Activated CD4-positive, alpha-beta T cell treated with anti-CD3 and anti-CD28 coated beads, Interleukin-2, amount 10 ng/mL, durations not matched to agents 7 days and 5 days (primary cell): Measurements from ENCODE around the gene DNHD1. TPM values are rescaled to one million over a fixed set of nuclear protein-coding genes. Genes with fewer than 3 reads are reported as not detected.

Source experiments
- CTCF ChIA-PET: fragments of 350-600 bp; sonication (Branson Sonifier 250); formaldehyde crosslinking; loops from one replicate; lab custom pipeline; 2021; ENCODE audit warnings: antibody characterized with exemption; lab: Charles Lee
- POLR2A ChIA-PET: fragments of 350-600 bp; sonication (Branson Sonifier 250); formaldehyde crosslinking; loops from one replicate; lab custom pipeline; 2021; ENCODE audit warnings: antibody characterized with exemption; lab: Charles Lee
- DNase-seq: peaks from one replicate; pipeline ENCODE4 v3.0.0-alpha.2; 2020
- H3K27ac Mint-ChIP-seq: one replicate; pipeline ENCODE4 v1.8.0; 2021; ENCODE audit warnings: mild to moderate bottlenecking, moderate library complexity, mixed read lengths
- H3K27me3 Mint-ChIP-seq: one replicate; pipeline ENCODE4 v1.8.0; 2021; ENCODE audit warnings: mixed read lengths
- H3K36me3 Mint-ChIP-seq: one replicate; pipeline ENCODE4 v1.8.0; 2021; ENCODE audit warnings: low read depth, mixed read lengths
- H3K4me1 Mint-ChIP-seq: one replicate; pipeline ENCODE4 v1.8.0; 2021; ENCODE audit warnings: mixed read lengths
- H3K4me3 Mint-ChIP-seq: one replicate; pipeline ENCODE4 v1.8.0; 2021; ENCODE audit warnings: mild to moderate bottlenecking, moderate library complexity, mixed read lengths
- H3K9me3 Mint-ChIP-seq: one replicate; pipeline ENCODE4 v1.8.0; 2021; ENCODE audit warnings: mixed read lengths
- total RNA-seq, 2 experiments: library from RNA; stranded (reverse); gene quantifications; one replicate each; pipeline ENCODE4 v1.2.3, GENCODE V29; 2021

Gene DNHD1
- total RNA-seq, 2 experiments from 2014 or later = 15.8 to 18.0 TPM

DNA sequence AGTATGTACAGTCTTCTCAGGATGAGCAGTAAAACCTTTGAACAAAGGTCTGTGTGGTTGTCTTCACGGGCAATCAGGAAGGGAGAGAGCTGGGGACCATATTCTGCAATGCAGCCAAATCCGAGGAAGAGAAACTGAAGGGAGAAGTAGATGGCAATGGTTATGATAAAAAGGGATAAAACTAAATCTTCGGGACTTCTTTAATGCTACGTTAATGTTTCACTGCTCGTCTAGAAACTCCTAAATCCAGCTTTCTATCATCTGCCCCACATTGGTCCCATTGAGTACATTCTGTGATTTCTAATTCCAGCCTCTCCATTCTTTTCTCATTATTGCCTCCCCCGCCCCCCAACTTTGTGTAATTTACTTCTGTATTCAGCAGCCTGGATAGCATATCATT is 14.1 kb upstream of the DNHD1 start:
- H3K9me3 Mint-ChIP-seq = no peaks in the 10 kb centered on the region
- ChIA-PET POLR2A (no interaction called here), CTCF (interaction anchor here (1.0 to 2.3 kb wide), 3 partner anchors 15 to 200 kb away, joined by 5 to 14 read pairs (median 12); partner anchors contain the start of genes DNHD1 and MRPL17)
- H3K27me3 Mint-ChIP-seq = no peaks in the 10 kb centered on the region
- peak overlapping the region; percentile 93 for H3K27ac Mint-ChIP-seq
- H3K36me3 Mint-ChIP-seq = peaks cover 19% of the 10 kb centered on the region
- H3K4me1 Mint-ChIP-seq = peaks cover 37% of the 10 kb centered on the region
- DNase-seq = no peak
- H3K4me3 Mint-ChIP-seq = peak overlapping the region; percentile 82

DNA sequence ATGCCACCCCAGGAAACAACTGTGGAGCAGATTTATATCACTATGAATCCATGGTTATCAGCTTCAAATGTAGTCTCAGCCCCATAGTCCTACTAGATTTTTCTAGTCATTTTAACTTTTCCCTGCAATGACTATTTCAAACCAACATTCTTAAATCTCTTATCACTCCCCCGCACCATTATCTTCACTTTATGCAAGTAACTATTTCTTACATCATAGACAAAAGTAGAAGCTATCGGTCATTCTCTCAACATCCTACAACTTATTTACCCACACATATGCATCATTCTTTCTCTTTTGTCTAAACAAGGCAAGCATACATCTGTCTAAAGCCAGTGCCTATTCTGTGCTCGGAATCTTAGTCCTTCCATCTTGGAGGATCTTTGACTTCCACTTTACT is 11.4 kb upstream of the DNHD1 start:
- no peak overlapping the region for H3K4me3 Mint-ChIP-seq
- POLR2A ChIA-PET = no interaction called here
- no peak for DNase-seq
- peaks cover 21% of the 10 kb centered on the region for H3K4me1 Mint-ChIP-seq
- CTCF ChIA-PET = interaction anchor here (0.8 to 1.6 kb wide), 3 partner anchors 9 to 108 kb away, joined by 3 to 5 read pairs (median 4); no protein-coding TSS in a partner anchor
- peaks cover 21% of the 10 kb centered on the region for H3K36me3 Mint-ChIP-seq
- no peaks in the 10 kb centered on the region for H3K27me3 Mint-ChIP-seq
- no peak overlapping the region for H3K27ac Mint-ChIP-seq
- no peaks in the 10 kb centered on the region for H3K9me3 Mint-ChIP-seq

DNA sequence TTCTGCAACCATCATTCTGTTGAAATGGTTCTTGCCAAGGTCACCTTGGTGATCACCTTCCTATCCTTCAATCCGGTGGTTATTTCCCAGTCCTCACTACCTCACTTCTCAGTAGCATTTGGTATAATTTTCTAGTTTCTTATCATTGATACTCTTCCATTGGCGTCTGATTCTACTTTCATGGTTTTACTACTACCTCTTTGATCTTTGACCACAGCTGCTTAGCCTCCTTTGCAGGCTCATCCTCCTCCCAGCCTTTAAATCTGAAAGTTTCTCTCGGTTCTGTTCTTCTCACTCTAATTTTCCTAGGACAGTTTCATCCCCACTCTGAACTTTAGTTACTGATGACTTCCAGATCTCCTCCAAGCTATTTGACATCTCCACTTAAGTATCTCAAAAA is 10.8 kb upstream of the DNHD1 start:
- H3K36me3 Mint-ChIP-seq = peaks cover 21% of the 10 kb centered on the region
- ChIA-PET CTCF (interaction anchor here (1.3 to 2.7 kb wide), 3 partner anchors 12 to 108 kb away, joined by 3 to 10 read pairs (median 5); no protein-coding TSS in a partner anchor), POLR2A (no interaction called here)
- H3K4me3 Mint-ChIP-seq = no peak overlapping the region
- DNase-seq = no peak
- no peaks in the 10 kb centered on the region for H3K27me3 Mint-ChIP-seq
- H3K4me1 Mint-ChIP-seq = peaks cover 15% of the 10 kb centered on the region
- no peak overlapping the region for H3K27ac Mint-ChIP-seq
- H3K9me3 Mint-ChIP-seq = no peaks in the 10 kb centered on the region

DNA sequence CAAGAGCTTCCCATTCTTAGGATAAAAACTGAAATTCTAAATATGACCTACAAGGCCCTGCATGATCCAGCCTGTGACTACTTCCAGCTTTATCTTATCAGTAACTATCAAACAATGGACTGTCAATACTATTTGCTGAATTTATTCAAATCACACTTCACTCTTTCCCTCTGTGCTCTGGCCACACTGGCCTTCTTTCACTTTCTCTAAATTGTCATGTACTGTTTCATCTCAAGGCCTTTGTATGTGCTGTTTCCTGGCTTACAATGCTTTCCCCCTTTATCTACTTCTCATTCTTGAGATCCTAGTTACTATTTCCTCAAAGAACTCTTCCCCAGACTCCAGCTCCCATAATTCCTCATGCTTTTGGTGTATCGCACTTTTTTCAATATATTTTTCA is 10.1 kb upstream of the DNHD1 start:
- Mint-ChIP-seq H3K27me3 (no peaks in the 10 kb centered on the region), H3K4me1 (peaks cover 15% of the 10 kb centered on the region), H3K4me3 (no peak overlapping the region), H3K27ac (no peak overlapping the region), H3K9me3 (no peaks in the 10 kb centered on the region), H3K36me3 (peaks cover 25% of the 10 kb centered on the region)
- POLR2A ChIA-PET = no interaction called here
- DNase-seq = no peak
- CTCF ChIA-PET = interaction anchor here (1.3 to 2.7 kb wide), 3 partner anchors 12 to 109 kb away, joined by 3 to 10 read pairs (median 5); no protein-coding TSS in a partner anchor

DNA sequence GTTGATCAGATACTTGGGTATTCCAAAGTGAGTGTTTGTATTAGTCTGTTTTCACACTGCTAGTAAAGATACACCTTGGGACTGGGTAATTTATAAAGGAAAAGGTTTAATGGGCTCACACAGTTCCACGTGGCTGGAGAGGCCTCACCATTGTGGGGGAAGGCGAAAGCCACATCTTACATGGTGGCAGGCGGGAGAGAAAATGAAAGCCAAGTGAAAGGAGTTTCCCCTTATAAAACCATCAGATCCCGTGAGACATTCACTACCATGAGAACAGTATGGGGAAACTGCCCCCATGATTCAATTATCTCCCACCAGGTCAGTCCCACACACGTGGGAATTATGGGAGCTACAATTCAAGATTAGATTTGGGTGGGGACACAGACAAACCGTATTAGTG is 8.7 kb upstream of the DNHD1 start:
- DNase-seq = no peak
- POLR2A ChIA-PET = interaction anchor here (0.6 kb wide), 1 partner anchor 104 kb away, joined by 3 read pairs; no protein-coding TSS in a partner anchor
- Mint-ChIP-seq H3K27ac (no peak overlapping the region), H3K4me3 (no peak overlapping the region), H3K9me3 (no peaks in the 10 kb centered on the region), H3K4me1 (peaks cover 4% of the 10 kb centered on the region), H3K27me3 (no peaks in the 10 kb centered on the region), H3K36me3 (peaks cover 19% of the 10 kb centered on the region)
- CTCF ChIA-PET = interaction anchor here (0.8 to 2.8 kb wide), 4 partner anchors 10 to 121 kb away, joined by 3 to 10 read pairs (median 6); no protein-coding TSS in a partner anchor

DNA sequence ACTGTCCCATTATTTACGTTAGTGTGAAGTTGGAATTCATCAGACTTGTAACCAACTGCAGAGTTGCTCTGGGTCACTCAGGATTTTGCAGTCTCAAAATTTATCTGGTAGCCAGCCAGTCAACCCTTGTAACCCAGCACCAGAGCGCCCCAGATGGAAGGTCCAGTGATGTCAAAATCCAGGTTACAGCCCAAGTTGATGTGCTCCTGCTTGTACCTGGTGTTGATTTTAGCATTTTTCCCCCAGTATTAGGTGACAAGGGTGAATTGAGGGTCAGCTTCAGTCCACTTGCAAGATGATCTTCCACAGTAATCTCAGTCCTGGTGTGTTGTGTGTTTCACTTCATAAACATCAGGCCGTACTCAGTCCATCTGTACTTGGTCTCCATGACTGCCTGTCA is 8.3 kb upstream of the DNHD1 start:
- no peaks in the 10 kb centered on the region for H3K4me1 Mint-ChIP-seq
- ChIA-PET POLR2A (no interaction called here), CTCF (interaction anchor here (0.8 to 2.8 kb wide), 4 partner anchors 10 to 120 kb away, joined by 3 to 10 read pairs (median 6); no protein-coding TSS in a partner anchor)
- peaks cover 17% of the 10 kb centered on the region for H3K36me3 Mint-ChIP-seq
- H3K27me3 Mint-ChIP-seq = no peaks in the 10 kb centered on the region
- H3K4me3 Mint-ChIP-seq = no peak overlapping the region
- H3K27ac Mint-ChIP-seq = no peak overlapping the region
- no peak for DNase-seq
- no peaks in the 10 kb centered on the region for H3K9me3 Mint-ChIP-seq

DNA sequence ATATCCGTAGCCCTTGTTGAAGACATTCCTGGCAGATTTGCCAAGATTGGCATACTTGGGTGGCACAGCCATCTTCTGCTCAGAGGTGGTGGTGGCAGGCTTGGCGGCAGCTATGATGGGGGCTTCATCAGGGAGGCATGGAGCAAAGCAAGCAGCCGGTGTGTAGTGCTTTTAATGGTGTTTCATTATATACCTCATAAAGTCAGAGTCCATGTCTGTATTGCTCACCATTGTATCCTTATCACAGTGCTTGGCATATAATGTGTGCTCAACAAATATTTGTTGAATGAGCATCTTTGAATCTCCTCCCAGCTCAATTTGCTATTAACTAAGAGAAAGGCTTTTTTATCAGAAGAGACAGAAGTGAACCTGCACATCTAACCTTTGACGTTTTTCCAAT is 7.8 kb upstream of the DNHD1 start:
- Mint-ChIP-seq H3K4me3 (no peak overlapping the region), H3K36me3 (peaks cover 17% of the 10 kb centered on the region), H3K9me3 (no peaks in the 10 kb centered on the region), H3K27ac (no peak overlapping the region), H3K27me3 (no peaks in the 10 kb centered on the region), H3K4me1 (no peaks in the 10 kb centered on the region)
- DNase-seq = no peak
- POLR2A ChIA-PET = no interaction called here
- CTCF ChIA-PET = interaction anchor here (0.8 to 2.8 kb wide), 3 partner anchors 12 to 120 kb away, joined by 3 to 9 read pairs (median 3); no protein-coding TSS in a partner anchor

DNA sequence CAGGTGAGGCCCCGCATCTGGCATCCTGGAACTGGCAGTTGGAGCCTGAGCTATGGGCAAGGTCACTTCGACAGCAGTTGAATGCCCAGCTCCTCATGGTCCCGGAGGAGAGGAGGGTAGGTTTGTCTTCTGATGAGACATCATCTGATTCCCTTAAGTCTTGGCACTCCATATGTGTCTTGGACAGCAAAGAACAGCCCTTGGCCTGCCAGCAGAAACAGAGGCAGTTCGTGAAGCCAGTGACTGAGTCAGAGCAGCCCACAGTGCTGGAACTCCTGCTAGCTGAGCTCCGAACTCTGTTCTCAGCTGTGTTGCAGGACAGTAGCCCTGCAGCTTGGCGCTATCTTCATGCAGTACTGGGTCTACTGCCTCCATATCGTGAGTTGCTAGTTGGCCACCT is 1.0 kb downstream of the DNHD1 start:
- Mint-ChIP-seq H3K4me3 (no peak overlapping the region), H3K27ac (no peak overlapping the region), H3K4me1 (peaks cover 3% of the 10 kb centered on the region), H3K27me3 (no peaks in the 10 kb centered on the region), H3K9me3 (no peaks in the 10 kb centered on the region), H3K36me3 (peaks cover 19% of the 10 kb centered on the region)
- ChIA-PET POLR2A (no interaction called here), CTCF (interaction anchor here (0.8 to 3.3 kb wide), 4 partner anchors 9 to 16 kb away, joined by 3 to 12 read pairs (median 8); partner anchors contain the start of genes ARFIP2 and TIMM10B)
- DNase-seq = no peak

DNA sequence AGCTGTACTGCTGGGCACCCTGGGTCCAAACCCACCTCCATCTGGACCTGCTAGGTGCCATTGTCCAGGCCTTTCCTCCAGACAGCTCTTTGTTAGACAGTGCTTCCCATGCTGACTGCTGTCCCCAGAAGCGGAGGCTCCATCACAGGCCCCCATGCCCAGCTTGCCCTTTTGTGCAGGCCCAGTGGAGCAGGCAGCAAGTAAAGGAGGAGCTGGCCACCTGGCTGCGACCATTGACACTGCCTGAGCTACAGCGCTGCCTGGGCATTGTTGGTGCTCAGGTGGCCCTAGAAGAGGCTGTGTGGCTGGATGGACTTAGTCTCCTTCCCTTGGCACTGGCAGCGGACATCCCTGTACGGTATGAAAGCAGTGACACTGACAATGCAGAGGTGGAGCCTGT is 1.5 kb downstream of the DNHD1 start:
- Mint-ChIP-seq H3K36me3 (peaks cover 16% of the 10 kb centered on the region), H3K4me3 (no peak overlapping the region), H3K9me3 (no peaks in the 10 kb centered on the region), H3K27ac (no peak overlapping the region), H3K4me1 (peaks cover 3% of the 10 kb centered on the region), H3K27me3 (no peaks in the 10 kb centered on the region)
- ChIA-PET CTCF (interaction anchor here (0.9 to 3.3 kb wide), 5 partner anchors 8 to 17 kb away, joined by 3 to 12 read pairs (median 4); partner anchors contain the start of genes ARFIP2 and TIMM10B), POLR2A (no interaction called here)
- DNase-seq = no peak

DNA sequence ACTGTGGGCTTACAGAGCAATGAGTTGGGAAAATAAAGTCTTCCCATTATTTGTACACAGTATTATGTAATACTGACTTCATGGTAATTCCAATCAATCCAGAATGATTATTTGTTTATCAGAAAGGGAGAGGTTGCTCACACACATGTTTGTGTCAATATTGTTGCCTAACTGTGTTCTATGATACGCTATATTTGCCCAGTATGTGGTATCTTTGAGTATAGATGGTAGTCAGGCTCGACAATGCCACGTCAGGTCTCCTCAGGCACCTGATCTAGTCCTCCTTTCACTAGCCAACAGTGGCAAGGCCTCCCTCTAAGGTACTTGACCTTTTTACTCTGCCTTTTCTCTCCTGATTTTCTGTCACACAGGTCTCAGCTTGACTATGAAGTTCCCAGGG is 5.3 kb downstream of the DNHD1 start:
- no peak for DNase-seq
- no peak overlapping the region for H3K4me3 Mint-ChIP-seq
- H3K9me3 Mint-ChIP-seq = no peaks in the 10 kb centered on the region
- H3K4me1 Mint-ChIP-seq = peaks cover 4% of the 10 kb centered on the region
- ChIA-PET CTCF (interaction anchor here (1.6 kb wide), 1 partner anchor 61 kb away, joined by 3 read pairs; no protein-coding TSS in a partner anchor), POLR2A (no interaction called here)
- H3K36me3 Mint-ChIP-seq = peaks cover 11% of the 10 kb centered on the region
- no peak overlapping the region for H3K27ac Mint-ChIP-seq
- no peaks in the 10 kb centered on the region for H3K27me3 Mint-ChIP-seq

DNA sequence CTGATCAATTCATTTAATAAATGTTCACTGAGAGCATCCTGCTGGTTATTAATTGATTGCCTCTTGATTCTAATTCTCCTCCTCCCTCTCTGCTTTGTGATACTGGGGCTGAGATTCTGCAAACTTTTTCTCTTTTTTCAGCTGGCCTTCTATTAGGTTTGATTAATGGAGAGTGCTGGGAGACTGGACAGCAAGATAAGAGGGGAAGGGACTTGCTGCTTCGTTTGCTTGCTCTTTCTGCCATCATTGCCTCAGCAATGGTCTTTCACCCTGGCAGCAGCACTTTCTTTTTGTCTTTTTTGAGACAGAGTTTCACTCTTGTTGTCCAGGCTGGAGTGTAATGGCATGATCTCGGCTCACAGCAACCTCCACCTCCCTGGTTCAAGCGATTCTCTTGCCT is 7.1 kb downstream of the DNHD1 start:
- no peak overlapping the region for H3K4me3 Mint-ChIP-seq
- ChIA-PET POLR2A (no interaction called here), CTCF (interaction anchor here (0.9 to 1.9 kb wide), 3 partner anchors 14 to 125 kb away, joined by 5 to 10 read pairs (median 5); no protein-coding TSS in a partner anchor)
- no peak for DNase-seq
- no peaks in the 10 kb centered on the region for H3K9me3 Mint-ChIP-seq
- H3K27me3 Mint-ChIP-seq = no peaks in the 10 kb centered on the region
- H3K27ac Mint-ChIP-seq = peak overlapping the region; percentile 4
- peaks cover 4% of the 10 kb centered on the region for H3K4me1 Mint-ChIP-seq
- H3K36me3 Mint-ChIP-seq = peaks cover 9% of the 10 kb centered on the region

DNA sequence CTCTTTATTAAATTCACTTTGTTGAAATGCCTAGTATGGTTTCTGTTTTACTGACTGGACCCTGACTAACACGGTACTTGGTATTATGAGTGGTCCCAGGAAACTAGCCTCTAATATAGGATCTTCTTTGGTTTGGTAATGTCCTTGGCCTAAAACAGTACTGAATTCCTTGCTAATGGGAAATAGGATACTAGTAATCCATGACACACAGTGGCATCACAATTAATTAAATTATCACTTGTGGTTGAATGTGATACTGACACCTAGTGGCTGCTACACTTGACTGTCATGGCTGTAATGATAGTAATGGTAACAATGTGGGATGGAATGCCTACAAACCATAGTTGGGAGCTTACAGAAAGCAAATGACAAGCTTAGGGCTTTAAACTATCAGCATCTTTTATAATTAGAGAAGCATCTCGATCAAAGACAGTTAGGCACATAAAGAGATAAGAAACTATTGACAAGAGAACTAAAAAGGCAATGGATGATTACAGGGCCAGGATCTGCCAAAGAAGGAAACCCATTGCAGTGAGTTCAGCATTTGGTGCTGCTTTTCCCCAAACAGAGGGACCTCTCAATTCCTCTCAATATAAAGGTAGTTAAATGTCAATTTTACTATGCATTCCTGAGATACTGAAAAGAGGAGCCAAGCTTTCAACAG is 8.6 kb downstream of the DNHD1 start:
- no peak overlapping the region for H3K27ac Mint-ChIP-seq

DNA sequence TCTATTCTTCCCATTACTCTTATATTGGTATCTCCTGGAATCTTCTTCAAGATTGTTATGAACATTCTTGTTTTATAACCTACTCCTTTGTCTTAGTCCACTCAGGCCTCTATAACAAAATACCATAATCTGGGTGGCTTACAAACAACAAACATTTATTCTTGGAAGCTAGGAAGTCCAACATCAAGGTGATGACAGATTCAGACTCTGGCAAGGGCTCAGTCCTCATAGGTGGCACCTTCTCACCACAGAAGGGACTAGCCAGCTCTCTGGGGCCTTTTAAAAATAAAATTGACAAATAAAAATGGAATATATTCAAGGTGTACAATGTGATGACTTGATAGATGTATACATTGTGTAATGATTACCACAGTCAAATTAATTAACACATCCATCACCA is 19.8 kb downstream of the DNHD1 start:
- ChIA-PET CTCF (interaction anchor here (0.7 kb wide), 1 partner anchor 14 kb away, joined by 3 read pairs; no protein-coding TSS in a partner anchor), POLR2A (no interaction called here)
- no peak overlapping the region for H3K27ac Mint-ChIP-seq
- DNase-seq = no peak
- H3K4me1 Mint-ChIP-seq = no peaks in the 10 kb centered on the region
- no peaks in the 10 kb centered on the region for H3K9me3 Mint-ChIP-seq
- H3K4me3 Mint-ChIP-seq = no peak overlapping the region
- no peaks in the 10 kb centered on the region for H3K27me3 Mint-ChIP-seq
- H3K36me3 Mint-ChIP-seq = peaks cover 22% of the 10 kb centered on the region

More for the DNA sequence above, 8.6 kb downstream of the DNHD1 start:
- H3K4me1 Mint-ChIP-seq = peaks cover 4% of the 10 kb centered on the region
- DNase-seq = peak; percentile 50
- ChIA-PET POLR2A (no interaction called here), CTCF (interaction anchor here (0.6 to 2.5 kb wide), 7 partner anchors 8 to 128 kb away, joined by 3 to 12 read pairs (median 5); no protein-coding TSS in a partner anchor)
- no peaks in the 10 kb centered on the region for H3K9me3 Mint-ChIP-seq
- no peak overlapping the region for H3K4me3 Mint-ChIP-seq
- H3K36me3 Mint-ChIP-seq = peaks cover 11% of the 10 kb centered on the region
- no peaks in the 10 kb centered on the region for H3K27me3 Mint-ChIP-seq
